ENCODE measurements around the gene CRACR2A.

Gene CRACR2A

GRCh38 chr12:3596703-3597415, 156.1 kb downstream of the CRACR2A start:
- Histone ChIP-seq H3K9ac (ENCODE audit: low read length) (no peak overlapping the region), H3K4me3 (ENCODE audit: low read depth, low read length, poor library complexity, severe bottlenecking) (no peak overlapping the region), H3K4me1 (ENCODE audit: insufficient read depth, low read length, severe bottlenecking) (no peaks in the 10 kb centered on the region), H3K36me3 (ENCODE audit: insufficient read depth, low read length) (no peaks in the 10 kb centered on the region), H3K27me3 (ENCODE audit: insufficient read depth, low read length) (no peaks in the 10 kb centered on the region), H3K9me3 (ENCODE audit: low read length) (no peaks in the 10 kb centered on the region), H2AFZ (ENCODE audit: low read length) (no peak overlapping the region), H3K79me2 (ENCODE audit: insufficient read depth, low read length) (no peaks in the 10 kb centered on the region), H3K27ac (ENCODE audit: low read depth, low read length, poor library complexity, severe bottlenecking) (no peak overlapping the region), H3K4me2 (ENCODE audit: low read length) (no peak overlapping the region), H3F3A (ENCODE audit: insufficient read depth, low read length) (no peaks in the 10 kb centered on the region), H3K9me2 (ENCODE audit: low read depth, low read length) (no peaks in the 10 kb centered on the region), H4K20me1 (ENCODE audit: insufficient read depth, low read length) (no peaks in the 10 kb centered on the region)
- TF ChIP-seq EZH2 (IDR thresholded peaks at IDR 0.05; ENCODE audit: borderline replicate concordance, low read length), result no peak
- TF ChIP-seq, protein P1, sequence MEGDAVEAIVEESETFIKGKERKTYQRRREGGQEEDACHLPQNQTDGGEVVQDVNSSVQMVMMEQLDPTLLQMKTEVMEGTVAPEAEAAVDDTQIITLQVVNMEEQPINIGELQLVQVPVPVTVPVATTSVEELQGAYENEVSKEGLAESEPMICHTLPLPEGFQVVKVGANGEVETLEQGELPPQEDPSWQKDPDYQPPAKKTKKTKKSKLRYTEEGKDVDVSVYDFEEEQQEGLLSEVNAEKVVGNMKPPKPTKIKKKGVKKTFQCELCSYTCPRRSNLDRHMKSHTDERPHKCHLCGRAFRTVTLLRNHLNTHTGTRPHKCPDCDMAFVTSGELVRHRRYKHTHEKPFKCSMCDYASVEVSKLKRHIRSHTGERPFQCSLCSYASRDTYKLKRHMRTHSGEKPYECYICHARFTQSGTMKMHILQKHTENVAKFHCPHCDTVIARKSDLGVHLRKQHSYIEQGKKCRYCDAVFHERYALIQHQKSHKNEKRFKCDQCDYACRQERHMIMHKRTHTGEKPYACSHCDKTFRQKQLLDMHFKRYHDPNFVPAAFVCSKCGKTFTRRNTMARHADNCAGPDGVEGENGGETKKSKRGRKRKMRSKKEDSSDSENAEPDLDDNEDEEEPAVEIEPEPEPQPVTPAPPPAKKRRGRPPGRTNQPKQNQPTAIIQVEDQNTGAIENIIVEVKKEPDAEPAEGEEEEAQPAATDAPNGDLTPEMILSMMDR (IDR thresholded peaks at IDR 0.05; ENCODE audit: low read length), result no peak

DNA sequence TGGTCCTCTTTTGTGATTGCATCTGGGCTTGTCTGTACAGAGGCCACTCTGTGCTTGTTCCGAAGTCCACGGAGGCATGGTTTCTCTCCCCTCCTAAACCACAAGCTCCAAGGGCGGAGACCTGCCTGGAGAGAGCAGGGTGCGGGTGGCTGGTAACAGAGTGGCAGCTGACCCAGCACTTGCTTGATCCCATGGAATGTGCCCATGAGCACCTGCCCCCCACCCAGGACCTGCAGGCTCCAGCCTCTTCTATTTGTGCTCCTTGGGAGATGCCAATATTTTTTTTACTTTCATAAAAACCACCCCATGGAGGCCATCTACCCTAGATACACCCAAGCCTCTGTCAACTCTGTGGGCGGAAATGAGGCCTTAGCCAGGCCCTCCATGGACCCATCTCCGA, 157.2 kb downstream of the CRACR2A start:
- H3K4me3 ChIP-seq (ENCODE audit: low read depth, low read length, poor library complexity, severe bottlenecking), result no peak overlapping the region
- H2AFZ ChIP-seq (ENCODE audit: low read length), result no peak overlapping the region
- no peak overlapping the region for H3K4me2 ChIP-seq (ENCODE audit: low read length)
- H3K27ac ChIP-seq (ENCODE audit: low read depth, low read length, poor library complexity, severe bottlenecking), result no peak overlapping the region
- H3K79me2 ChIP-seq (ENCODE audit: insufficient read depth, low read length), result no peaks in the 10 kb centered on the region
- H4K20me1 ChIP-seq (ENCODE audit: insufficient read depth, low read length), result no peaks in the 10 kb centered on the region
- no peaks in the 10 kb centered on the region for H3K9me3 ChIP-seq (ENCODE audit: low read length)
- H3K27me3 ChIP-seq (ENCODE audit: insufficient read depth, low read length), result no peaks in the 10 kb centered on the region
- no peaks in the 10 kb centered on the region for H3K4me1 ChIP-seq (ENCODE audit: insufficient read depth, low read length, severe bottlenecking)
- no peak overlapping the region for H3K9ac ChIP-seq (ENCODE audit: low read length)
- TF ChIP-seq, protein P1 (IDR thresholded peaks at IDR 0.05; ENCODE audit: low read length), result no peak
- TF ChIP-seq EZH2 (IDR thresholded peaks at IDR 0.05; ENCODE audit: borderline replicate concordance, low read length), result no peak
- no peaks in the 10 kb centered on the region for H3K9me2 ChIP-seq (ENCODE audit: low read depth, low read length)
- no peaks in the 10 kb centered on the region for H3F3A ChIP-seq (ENCODE audit: insufficient read depth, low read length)
- no peaks in the 10 kb centered on the region for H3K36me3 ChIP-seq (ENCODE audit: insufficient read depth, low read length)

- no peak overlapping the region for H3K4me3 ChIP-seq (ENCODE audit: low read depth, low read length, poor library complexity, severe bottlenecking)
- H3K4me1 ChIP-seq (ENCODE audit: insufficient read depth, low read length, severe bottlenecking), result no peaks in the 10 kb centered on the region
- H3K27ac ChIP-seq (ENCODE audit: low read depth, low read length, poor library complexity, severe bottlenecking), result no peak overlapping the region
- H3K9me2 ChIP-seq (ENCODE audit: low read depth, low read length), result no peaks in the 10 kb centered on the region
- no peaks in the 10 kb centered on the region for H3F3A ChIP-seq (ENCODE audit: insufficient read depth, low read length)
- TF ChIP-seq, protein P1 (IDR thresholded peaks at IDR 0.05; ENCODE audit: low read length), result no peak
- no peak for TF ChIP-seq EZH2 (IDR thresholded peaks at IDR 0.05; ENCODE audit: borderline replicate concordance, low read length)
- no peaks in the 10 kb centered on the region for H3K27me3 ChIP-seq (ENCODE audit: insufficient read depth, low read length)
- H3K9me3 ChIP-seq (ENCODE audit: low read length), result no peaks in the 10 kb centered on the region
- H3K4me2 ChIP-seq (ENCODE audit: low read length), result no peak overlapping the region
- no peaks in the 10 kb centered on the region for H3K36me3 ChIP-seq (ENCODE audit: insufficient read depth, low read length)
- H3K79me2 ChIP-seq (ENCODE audit: insufficient read depth, low read length), result no peaks in the 10 kb centered on the region
- no peak overlapping the region for H2AFZ ChIP-seq (ENCODE audit: low read length)
- H3K9ac ChIP-seq (ENCODE audit: low read length), result no peak overlapping the region
- H4K20me1 ChIP-seq (ENCODE audit: insufficient read depth, low read length), result no peaks in the 10 kb centered on the region
These were observed 157.9 kb downstream of the CRACR2A start for GRCh38 chr12:3594966-3595365.

Data from OCI-LY1 (cell line).